HepG2 (cell line): ENCODE measurements around the gene HELZ2. TPM values are rescaled to one million over a fixed set of nuclear protein-coding genes. Genes with fewer than 3 reads are reported as not detected.

Experiments used
- BORCS8-MEF2B ChIP-seq: sonication (generic); formaldehyde crosslinking; IDR thresholded peaks from 2 replicates; pipeline ENCODE4 v1.8.0; 2022; ENCODE audit warnings: mild to moderate bottlenecking, missing genetic modification reagents
- ELF4 ChIP-seq: sonication (generic); formaldehyde crosslinking; IDR thresholded peaks from 2 replicates; pipeline ENCODE4 v1.5.0; 2020; ENCODE audit warnings: missing genetic modification reagents, mild to moderate bottlenecking, moderate library complexity, borderline replicate concordance
- FOXA3 ChIP-seq: IDR thresholded peaks from 2 replicates; pipeline ENCODE4 v1.6.1; 2016; ENCODE audit warnings: missing genetic modification reagents, missing compliant biosample characterization
- HDAC6 ChIP-seq: fragments of 200-600 bp; sonication (generic); IDR thresholded peaks from 2 replicates; pipeline ENCODE4 v1.7.0; 2017; ENCODE audit warnings: mild to moderate bottlenecking, antibody characterized with exemption, low read length, low read depth
- HNRNPL ChIP-seq: fragments of 200-400 bp; formaldehyde crosslinking; IDR thresholded peaks from 2 replicates; pipeline ENCODE4 v1.6.1; 2017; ENCODE audit warnings: mild to moderate bottlenecking, low read depth, low read length
- KDM2A ChIP-seq: sonication (generic); formaldehyde crosslinking; IDR thresholded peaks from 2 replicates; pipeline ENCODE4 v1.4.0; 2020; ENCODE audit warnings: low read depth, missing genetic modification reagents, borderline replicate concordance
- SIN3A ChIP-seq: IDR thresholded peaks from 2 replicates; pipeline ENCODE4 v1.6.1; 2011; ENCODE audit warnings: low read depth, mild to moderate bottlenecking, control low read depth, low read length, borderline replicate concordance
- TCF12 ChIP-seq, 2 experiments: fragments of 450-650 bp in 1 of 2; sonication (generic) in 1 of 2; formaldehyde crosslinking in 1 of 2; IDR thresholded peaks; 2 replicates each; pipeline versions ENCODE4 v1.6.1 to v1.8.0; 2017 to 2022; ENCODE audit warnings: antibody characterized with exemption in 1 of 2, mild to moderate bottlenecking in 1 of 2, missing genetic modification reagents in 1 of 2, moderate library complexity in 1 of 2
- TCF7 ChIP-seq: sonication (generic); IDR thresholded peaks from 2 replicates; pipeline ENCODE4 v1.6.1; 2016; ENCODE audit warnings: antibody characterized with exemption, low read depth
- ZBTB21 ChIP-seq: sonication (generic); formaldehyde crosslinking; IDR thresholded peaks from 2 replicates; pipeline ENCODE4 v1.4.0; 2020; ENCODE audit warnings: missing genetic modification reagents
- ZNF17 ChIP-seq: sonication (generic); formaldehyde crosslinking; IDR thresholded peaks from 2 replicates; pipeline ENCODE4 v1.5.0; 2020; ENCODE audit warnings: mild to moderate bottlenecking, missing genetic modification reagents
- ZNF256 ChIP-seq: sonication (generic); formaldehyde crosslinking; conservative IDR thresholded peaks from 2 replicates; pipeline ENCODE4 v1.4.0; 2020; ENCODE audit warnings: missing genetic modification reagents
- ZNF292 ChIP-seq: sonication (generic); formaldehyde crosslinking; IDR thresholded peaks from 2 replicates; pipeline ENCODE4 v1.8.1; 2022; ENCODE audit warnings: mild to moderate bottlenecking, low read depth, missing genetic modification reagents, borderline replicate concordance
- ZNF451 ChIP-seq: sonication (generic); formaldehyde crosslinking; IDR thresholded peaks from 2 replicates; pipeline ENCODE4 v1.5.0; 2020; ENCODE audit warnings: mild to moderate bottlenecking, missing genetic modification reagents
- ZNF543 ChIP-seq: sonication (generic); formaldehyde crosslinking; IDR thresholded peaks from 2 replicates; pipeline ENCODE4 v1.4.0; 2020; ENCODE audit warnings: mild to moderate bottlenecking, missing genetic modification reagents
- ZNF598 ChIP-seq: sonication (generic); formaldehyde crosslinking; IDR thresholded peaks from 2 replicates; pipeline ENCODE4 v1.5.1; 2020; ENCODE audit warnings: mild to moderate bottlenecking, missing genetic modification reagents, borderline replicate concordance
- ZNF605 ChIP-seq: sonication (generic); formaldehyde crosslinking; IDR thresholded peaks from 2 replicates; pipeline ENCODE4 v1.8.0; 2022; ENCODE audit warnings: mild to moderate bottlenecking, missing genetic modification reagents
- ZNF674 ChIP-seq: sonication (generic); formaldehyde crosslinking; IDR thresholded peaks from 2 replicates; pipeline ENCODE4 v1.5.0; 2020; ENCODE audit warnings: low read depth, mild to moderate bottlenecking, missing genetic modification reagents
- polyA plus RNA-seq, 8 experiments: library from polyadenylated mRNA; depleted of rRNA in 3 of 8; stranded (reverse) in 7 of 8; unstranded in 1 of 8; fragments of >200 nt; fragmentation: Illumina TruSeq in 4 of 8; extraction: Trizol in 4 of 8; gene quantifications; 2 replicates each; pipeline versions ENCODE4 v1.2.1 to v1.2.3, GENCODE V29; 2011 to 2016; ENCODE audit warnings: low read depth in 4 of 8, missing spikeins in 1 of 8, mixed read lengths in 1 of 8; ENCODE audit not compliant: insufficient read depth in 1 of 8
- total RNA-seq, 5 experiments: library from RNA; depleted of rRNA; stranded (reverse); fragments of >200 nt; fragmentation: Illumina TruSeq; extraction: Trizol; gene quantifications; 2 replicates each; pipeline ENCODE4 v1.2.3, GENCODE V29; 2016; ENCODE audit warnings: low read depth in 1 of 5
- TF ChIP-seq, protein P1 (sequence below): sonication (generic); formaldehyde crosslinking; IDR thresholded peaks from 2 replicates; pipeline ENCODE4 v1.4.0; 2020; ENCODE audit warnings: missing genetic modification reagents
- TF ChIP-seq, protein P2 (sequence below): sonication (generic); formaldehyde crosslinking; IDR thresholded peaks from 2 replicates; pipeline ENCODE4 v1.5.1; 2020; ENCODE audit warnings: missing genetic modification reagents, mild to moderate bottlenecking, borderline replicate concordance
- TF ChIP-seq, protein P3 (sequence below): sonication (generic); formaldehyde crosslinking; IDR thresholded peaks from 2 replicates; pipeline ENCODE4 v1.4.0; 2020; ENCODE audit warnings: mild to moderate bottlenecking, missing genetic modification reagents
- TF ChIP-seq, protein P4 (sequence below): sonication (generic); formaldehyde crosslinking; IDR thresholded peaks from 2 replicates; pipeline ENCODE4 v1.8.0; 2022; ENCODE audit warnings: mild to moderate bottlenecking, missing genetic modification reagents
- TF ChIP-seq, protein P5 (sequence below): sonication (generic); formaldehyde crosslinking; IDR thresholded peaks from 2 replicates; pipeline ENCODE4 v1.8.0; 2022; ENCODE audit warnings: mild to moderate bottlenecking, missing genetic modification reagents, moderate library complexity
- TF ChIP-seq, protein P6 (sequence below): sonication (generic); formaldehyde crosslinking; IDR thresholded peaks from 2 replicates; pipeline ENCODE4 v1.8.1; 2022; ENCODE audit warnings: mild to moderate bottlenecking, missing genetic modification reagents

HELZ2 gene
- total and polyA plus RNA-seq, 2 of the 13 experiments (the other 11 are each of a cell fraction or from before 2014, with no cell fraction given): 9.6 to 10.1 TPM

DNA sequence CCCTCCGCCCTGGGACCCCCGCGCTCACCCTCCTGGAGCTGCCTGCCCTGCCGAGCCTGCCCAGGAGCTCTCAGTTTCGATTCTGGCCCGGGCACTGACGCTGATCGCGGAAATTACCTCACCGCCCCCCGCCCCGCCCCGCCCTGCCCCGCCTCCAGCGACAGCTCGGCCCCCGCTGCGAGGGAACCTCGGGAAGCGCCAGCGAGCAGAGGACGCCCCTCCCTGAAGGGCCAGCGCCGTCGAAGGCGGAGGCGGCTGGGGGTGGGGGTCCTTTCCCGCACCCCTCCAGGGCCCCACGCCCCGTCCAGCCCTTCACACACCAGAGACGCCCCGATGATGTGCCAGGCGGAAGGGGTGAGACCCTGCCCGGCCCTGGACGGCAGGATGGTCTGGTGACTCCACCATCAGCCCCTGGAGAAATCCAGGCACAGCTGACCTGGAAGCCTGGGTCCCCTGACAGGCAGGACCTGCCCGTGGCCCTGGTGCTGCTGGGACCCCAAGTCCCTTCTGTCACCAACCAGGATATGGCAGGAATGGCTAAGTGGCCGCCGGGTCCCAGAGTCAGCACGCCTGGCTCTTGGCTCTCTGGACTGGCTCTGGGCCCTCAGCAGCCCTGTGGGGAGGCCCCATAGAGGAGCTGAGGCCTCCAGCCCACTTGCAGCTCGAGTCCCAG, at the start of gene HELZ2 (continued):
- TF ChIP-seq, protein P1, sequence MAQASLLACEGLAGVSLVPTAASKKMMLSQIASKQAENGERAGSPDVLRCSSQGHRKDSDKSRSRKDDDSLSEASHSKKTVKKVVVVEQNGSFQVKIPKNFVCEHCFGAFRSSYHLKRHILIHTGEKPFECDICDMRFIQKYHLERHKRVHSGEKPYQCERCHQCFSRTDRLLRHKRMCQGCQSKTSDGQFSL: no peak
- TF ChIP-seq ZNF451 (CRISPR knock-in tag) (no peak; the same call in 1 of the 2 replicates), ZNF256 (CRISPR knock-in tag) (peak; percentile 57; the same call in 1 of the 2 replicates), KDM2A (CRISPR knock-in tag) (peak; percentile 40; the same call in 1 of the 2 replicates), ZNF605 (no peak), HNRNPL (0 out of 2 replicates have a peak, but pooled peaks have one; percentile 75), ZNF674 (CRISPR knock-in tag) (no peak), ELF4 (CRISPR knock-in tag) (no peak), ZNF292 (CRISPR knock-in tag) (peak; percentile 75; the same call in 1 of the 2 replicates), ZBTB21 (no peak), TCF7 (no peak), TCF12 (IDR thresholded peaks at IDR 0.05) (no peak), TCF12 (CRISPR knock-in tag; IDR thresholded peaks at IDR 0.05) (no peak), HDAC6 (no peak), ZNF543 (peak; percentile 19; the same call in 1 of the 2 replicates), ZNF17 (CRISPR knock-in tag) (no peak), FOXA3 (CRISPR knock-in tag) (no peak), ZNF598 (CRISPR knock-in tag) (no peak), BORCS8-MEF2B (CRISPR knock-in tag) (peak; percentile 73; the same call in 1 of the 2 replicates), SIN3A (peak; percentile 78; the same call in 1 of the 2 replicates)
- TF ChIP-seq, protein P2, sequence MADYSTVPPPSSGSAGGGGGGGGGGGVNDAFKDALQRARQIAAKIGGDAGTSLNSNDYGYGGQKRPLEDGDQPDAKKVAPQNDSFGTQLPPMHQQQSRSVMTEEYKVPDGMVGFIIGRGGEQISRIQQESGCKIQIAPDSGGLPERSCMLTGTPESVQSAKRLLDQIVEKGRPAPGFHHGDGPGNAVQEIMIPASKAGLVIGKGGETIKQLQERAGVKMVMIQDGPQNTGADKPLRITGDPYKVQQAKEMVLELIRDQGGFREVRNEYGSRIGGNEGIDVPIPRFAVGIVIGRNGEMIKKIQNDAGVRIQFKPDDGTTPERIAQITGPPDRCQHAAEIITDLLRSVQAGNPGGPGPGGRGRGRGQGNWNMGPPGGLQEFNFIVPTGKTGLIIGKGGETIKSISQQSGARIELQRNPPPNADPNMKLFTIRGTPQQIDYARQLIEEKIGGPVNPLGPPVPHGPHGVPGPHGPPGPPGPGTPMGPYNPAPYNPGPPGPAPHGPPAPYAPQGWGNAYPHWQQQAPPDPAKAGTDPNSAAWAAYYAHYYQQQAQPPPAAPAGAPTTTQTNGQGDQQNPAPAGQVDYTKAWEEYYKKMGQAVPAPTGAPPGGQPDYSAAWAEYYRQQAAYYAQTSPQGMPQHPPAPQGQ (CRISPR knock-in tag): no peak
- TF ChIP-seq, protein P3, sequence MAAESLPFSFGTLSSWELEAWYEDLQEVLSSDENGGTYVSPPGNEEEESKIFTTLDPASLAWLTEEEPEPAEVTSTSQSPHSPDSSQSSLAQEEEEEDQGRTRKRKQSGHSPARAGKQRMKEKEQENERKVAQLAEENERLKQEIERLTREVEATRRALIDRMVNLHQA (CRISPR knock-in tag): no peak
- TF ChIP-seq, protein P4, sequence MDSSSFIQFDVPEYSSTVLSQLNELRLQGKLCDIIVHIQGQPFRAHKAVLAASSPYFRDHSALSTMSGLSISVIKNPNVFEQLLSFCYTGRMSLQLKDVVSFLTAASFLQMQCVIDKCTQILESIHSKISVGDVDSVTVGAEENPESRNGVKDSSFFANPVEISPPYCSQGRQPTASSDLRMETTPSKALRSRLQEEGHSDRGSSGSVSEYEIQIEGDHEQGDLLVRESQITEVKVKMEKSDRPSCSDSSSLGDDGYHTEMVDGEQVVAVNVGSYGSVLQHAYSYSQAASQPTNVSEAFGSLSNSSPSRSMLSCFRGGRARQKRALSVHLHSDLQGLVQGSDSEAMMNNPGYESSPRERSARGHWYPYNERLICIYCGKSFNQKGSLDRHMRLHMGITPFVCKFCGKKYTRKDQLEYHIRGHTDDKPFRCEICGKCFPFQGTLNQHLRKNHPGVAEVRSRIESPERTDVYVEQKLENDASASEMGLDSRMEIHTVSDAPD: no peak
- TF ChIP-seq, protein P5, sequence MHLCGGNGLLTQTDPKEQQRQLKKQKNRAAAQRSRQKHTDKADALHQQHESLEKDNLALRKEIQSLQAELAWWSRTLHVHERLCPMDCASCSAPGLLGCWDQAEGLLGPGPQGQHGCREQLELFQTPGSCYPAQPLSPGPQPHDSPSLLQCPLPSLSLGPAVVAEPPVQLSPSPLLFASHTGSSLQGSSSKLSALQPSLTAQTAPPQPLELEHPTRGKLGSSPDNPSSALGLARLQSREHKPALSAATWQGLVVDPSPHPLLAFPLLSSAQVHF (CRISPR knock-in tag): no peak
- TF ChIP-seq, protein P6, sequence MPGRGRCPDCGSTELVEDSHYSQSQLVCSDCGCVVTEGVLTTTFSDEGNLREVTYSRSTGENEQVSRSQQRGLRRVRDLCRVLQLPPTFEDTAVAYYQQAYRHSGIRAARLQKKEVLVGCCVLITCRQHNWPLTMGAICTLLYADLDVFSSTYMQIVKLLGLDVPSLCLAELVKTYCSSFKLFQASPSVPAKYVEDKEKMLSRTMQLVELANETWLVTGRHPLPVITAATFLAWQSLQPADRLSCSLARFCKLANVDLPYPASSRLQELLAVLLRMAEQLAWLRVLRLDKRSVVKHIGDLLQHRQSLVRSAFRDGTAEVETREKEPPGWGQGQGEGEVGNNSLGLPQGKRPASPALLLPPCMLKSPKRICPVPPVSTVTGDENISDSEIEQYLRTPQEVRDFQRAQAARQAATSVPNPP (CRISPR knock-in tag): no peak
